Measurements from ENCODE around the gene PCDH9.

PCDH9 gene

DNA sequence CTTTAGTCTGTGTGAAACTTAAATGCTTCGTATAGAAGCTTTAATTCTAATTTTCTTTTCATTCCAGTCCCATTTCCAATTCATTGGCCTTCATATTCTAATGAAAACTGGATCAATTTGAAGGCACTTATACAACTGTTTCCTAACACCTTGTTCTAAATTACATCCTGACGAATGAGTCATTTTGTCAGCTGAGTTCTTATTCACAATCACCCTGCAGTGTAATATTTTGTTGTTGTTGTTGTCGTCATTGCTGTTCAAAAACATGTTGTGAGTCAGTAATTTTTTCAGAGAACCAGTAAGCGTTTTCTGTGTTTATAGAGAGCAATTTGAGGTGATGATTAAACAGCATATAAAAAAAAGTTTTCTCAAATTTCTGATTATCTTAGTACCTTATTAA is 290.0 kb downstream of the PCDH9 start:
- Mint-ChIP-seq H3K4me1 (no peaks in the 10 kb centered on the region), H3K27ac (no peak overlapping the region), H3K4me3 (no peak overlapping the region), H3K27me3 (no peaks in the 10 kb centered on the region), H3K9me3 (no peaks in the 10 kb centered on the region)
- no peak for ATAC-seq
- no peak for DNase-seq

- no peaks in the 10 kb centered on the region for H3K27me3 Mint-ChIP-seq
- H3K27ac Mint-ChIP-seq = no peak overlapping the region
- H3K9me3 Mint-ChIP-seq = no peaks in the 10 kb centered on the region
- ATAC-seq = no peak
- no peak for DNase-seq
- no peak overlapping the region for H3K4me3 Mint-ChIP-seq
- H3K4me1 Mint-ChIP-seq = no peaks in the 10 kb centered on the region
Observed at GRCh38 chr13:66937423-66937822, 292.7 kb downstream of the PCDH9 start.

GRCh38 chr13:66933994-66934393 is 296.1 kb downstream of the PCDH9 start:
- no peaks in the 10 kb centered on the region for H3K9me3 Mint-ChIP-seq
- H3K27ac Mint-ChIP-seq = no peak overlapping the region
- DNase-seq = no peak
- no peaks in the 10 kb centered on the region for H3K27me3 Mint-ChIP-seq
- no peaks in the 10 kb centered on the region for H3K4me1 Mint-ChIP-seq
- H3K4me3 Mint-ChIP-seq = no peak overlapping the region
- ATAC-seq = no peak

- Mint-ChIP-seq H3K9me3 (no peaks in the 10 kb centered on the region), H3K4me3 (no peak overlapping the region), H3K4me1 (no peaks in the 10 kb centered on the region), H3K27ac (no peak overlapping the region), H3K27me3 (no peaks in the 10 kb centered on the region)
- DNase-seq (no peak), ATAC-seq (no peak)
Observed at GRCh38 chr13:66933527-66933926, 296.6 kb downstream of the PCDH9 start.

- no peak for DNase-seq
- Mint-ChIP-seq H3K9me3 (no peaks in the 10 kb centered on the region), H3K4me3 (no peak overlapping the region), H3K4me1 (no peaks in the 10 kb centered on the region), H3K27ac (no peak overlapping the region), H3K27me3 (no peaks in the 10 kb centered on the region)
- ATAC-seq = no peak
Observed at GRCh38 chr13:66927562-66927961, 302.6 kb downstream of the PCDH9 start.

DNA sequence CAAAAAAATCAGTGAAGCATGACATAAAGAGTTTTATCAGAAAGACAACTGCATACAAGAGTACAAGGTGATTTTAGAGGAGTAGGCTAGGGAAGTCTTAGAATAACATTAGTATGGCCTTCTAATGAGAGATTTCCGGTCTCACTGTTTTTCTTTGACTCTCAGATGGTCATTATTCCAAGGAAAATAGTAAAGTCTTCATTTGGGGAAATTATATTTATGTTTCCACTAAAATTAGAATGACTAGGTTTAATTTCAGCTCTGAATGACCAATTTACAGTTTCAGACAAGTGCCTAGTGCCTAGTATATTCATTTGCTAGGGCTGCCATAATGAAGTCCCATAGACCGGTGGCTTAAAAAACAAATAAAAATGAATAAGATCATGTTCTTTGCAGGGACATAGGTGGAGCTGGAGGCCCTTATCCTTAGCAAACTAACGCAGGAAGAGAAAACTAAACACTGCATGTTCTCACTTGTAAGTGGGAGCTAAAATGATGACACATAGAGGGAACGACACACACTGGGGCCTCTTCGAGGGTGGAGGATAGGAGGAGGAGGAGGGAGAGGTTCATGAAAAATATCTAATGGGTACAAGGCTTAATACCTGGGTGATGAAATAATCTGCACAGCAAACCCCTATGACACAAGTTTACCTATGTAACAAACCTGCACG is 303.1 kb downstream of the PCDH9 start:
- no peaks in the 10 kb centered on the region for H3K27me3 Mint-ChIP-seq
- DNase-seq = no peak
- no peak overlapping the region for H3K4me3 Mint-ChIP-seq
- no peaks in the 10 kb centered on the region for H3K4me1 Mint-ChIP-seq
- H3K9me3 Mint-ChIP-seq = no peaks in the 10 kb centered on the region
- ATAC-seq = no peak
- no peak overlapping the region for H3K27ac Mint-ChIP-seq

DNA sequence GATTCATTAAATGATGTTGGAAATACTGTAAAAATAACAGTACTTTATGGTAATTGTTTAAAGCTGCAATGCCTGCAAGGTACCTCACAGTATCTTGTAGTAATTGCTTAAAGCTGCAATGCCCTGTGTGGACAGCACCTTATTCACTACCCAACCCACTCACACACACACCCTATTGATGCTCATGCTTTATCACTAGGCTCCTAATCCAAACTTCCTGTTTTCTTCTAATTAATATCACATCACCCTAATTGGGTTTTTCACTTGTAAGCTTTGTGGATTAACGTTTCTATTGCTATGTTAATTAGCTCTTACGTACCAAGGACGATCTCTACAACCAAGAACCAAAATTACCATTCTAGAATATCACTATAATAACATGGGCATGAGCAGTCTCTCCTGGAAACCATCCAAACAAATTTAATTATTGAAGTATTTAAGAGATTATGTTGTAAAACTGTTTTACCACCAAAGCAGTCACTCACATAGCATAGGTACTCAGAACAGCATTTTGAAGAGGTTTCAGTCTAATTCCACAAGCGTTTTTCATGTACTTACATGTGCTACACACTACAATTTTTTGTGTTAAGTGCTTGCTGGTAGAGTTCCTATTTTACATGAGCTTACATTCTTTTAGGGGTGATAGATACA is 303.8 kb downstream of the PCDH9 start:
- no peak for DNase-seq
- Mint-ChIP-seq H3K27me3 (no peaks in the 10 kb centered on the region), H3K4me1 (no peaks in the 10 kb centered on the region), H3K9me3 (no peaks in the 10 kb centered on the region), H3K4me3 (no peak overlapping the region), H3K27ac (no peak overlapping the region)
- ATAC-seq = no peak

- H3K9me3 Mint-ChIP-seq = no peaks in the 10 kb centered on the region
- ATAC-seq (no peak), DNase-seq (no peak)
Observed at GRCh38 chr13:66922444-66922843, 307.7 kb downstream of the PCDH9 start.

DNA sequence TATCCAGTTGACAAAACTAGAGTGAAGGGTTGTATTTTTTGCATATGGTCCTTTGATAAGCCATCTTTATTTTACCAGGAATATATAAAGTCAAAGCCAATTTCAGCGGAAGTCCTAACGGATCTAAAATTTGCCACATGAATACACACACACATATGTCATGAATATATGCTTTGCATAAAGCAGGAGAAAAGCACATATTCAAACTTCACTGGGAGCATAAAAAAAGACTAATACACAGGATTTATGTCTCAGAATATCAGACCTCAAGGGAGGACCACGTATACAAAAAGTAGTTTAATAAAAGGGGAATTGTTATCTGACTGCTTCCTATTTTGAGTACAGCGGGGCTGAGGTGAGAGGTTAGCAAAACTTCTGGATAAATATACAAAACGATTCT is 308.7 kb downstream of the PCDH9 start:
- Mint-ChIP-seq H3K4me3 (no peak overlapping the region), H3K9me3 (no peaks in the 10 kb centered on the region), H3K27me3 (no peaks in the 10 kb centered on the region), H3K27ac (no peak overlapping the region), H3K4me1 (no peaks in the 10 kb centered on the region)
- no peak for DNase-seq
- no peak for ATAC-seq

More at GRCh38 chr13:66922444-66922843, 307.7 kb downstream of the PCDH9 start:
- no peak overlapping the region for H3K4me3 Mint-ChIP-seq
- no peaks in the 10 kb centered on the region for H3K27me3 Mint-ChIP-seq
- H3K27ac Mint-ChIP-seq = no peak overlapping the region
- no peaks in the 10 kb centered on the region for H3K4me1 Mint-ChIP-seq

DNA sequence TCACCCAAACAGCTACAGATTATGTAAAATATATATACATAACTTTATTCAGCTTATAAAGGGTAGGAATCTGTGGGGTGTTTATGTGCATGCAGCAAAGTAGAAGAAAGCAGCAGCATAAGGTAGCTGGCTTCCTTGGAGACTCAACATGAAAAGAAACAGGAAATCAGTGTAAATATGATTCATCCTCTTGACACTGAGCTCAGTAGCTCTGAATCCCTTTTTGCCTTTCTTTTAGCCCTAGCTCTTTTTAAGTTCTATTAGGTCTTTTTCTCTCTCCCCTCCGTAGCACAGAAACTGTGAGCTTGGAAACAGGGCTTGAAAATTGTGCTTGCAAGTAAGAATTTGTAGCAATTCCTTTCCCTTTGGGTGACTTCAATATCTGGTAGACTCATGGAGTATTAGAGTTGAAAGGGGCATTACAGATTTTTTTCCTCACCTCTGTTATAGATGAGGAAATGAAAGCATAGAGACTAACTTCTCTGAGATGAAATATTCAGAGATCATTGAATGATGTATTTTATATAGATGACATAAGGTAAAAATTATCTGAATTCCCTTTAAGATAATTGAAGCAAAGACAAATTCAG is 314.4 kb downstream of the PCDH9 start:
- DNase-seq (no peak), ATAC-seq (no peak)
- H3K4me3 Mint-ChIP-seq = no peak overlapping the region

GRCh38 chr13:66914155-66914554 is 316.0 kb downstream of the PCDH9 start:
- ATAC-seq = no peak
- Mint-ChIP-seq H3K4me3 (no peak overlapping the region), H3K27ac (no peak overlapping the region), H3K4me1 (no peaks in the 10 kb centered on the region), H3K27me3 (no peaks in the 10 kb centered on the region), H3K9me3 (no peaks in the 10 kb centered on the region)
- DNase-seq = no peak

More for the DNA sequence above, 314.4 kb downstream of the PCDH9 start:
- no peak overlapping the region for H3K27ac Mint-ChIP-seq
- H3K27me3 Mint-ChIP-seq = no peaks in the 10 kb centered on the region
- H3K4me1 Mint-ChIP-seq = no peaks in the 10 kb centered on the region
- H3K9me3 Mint-ChIP-seq = no peaks in the 10 kb centered on the region

DNA sequence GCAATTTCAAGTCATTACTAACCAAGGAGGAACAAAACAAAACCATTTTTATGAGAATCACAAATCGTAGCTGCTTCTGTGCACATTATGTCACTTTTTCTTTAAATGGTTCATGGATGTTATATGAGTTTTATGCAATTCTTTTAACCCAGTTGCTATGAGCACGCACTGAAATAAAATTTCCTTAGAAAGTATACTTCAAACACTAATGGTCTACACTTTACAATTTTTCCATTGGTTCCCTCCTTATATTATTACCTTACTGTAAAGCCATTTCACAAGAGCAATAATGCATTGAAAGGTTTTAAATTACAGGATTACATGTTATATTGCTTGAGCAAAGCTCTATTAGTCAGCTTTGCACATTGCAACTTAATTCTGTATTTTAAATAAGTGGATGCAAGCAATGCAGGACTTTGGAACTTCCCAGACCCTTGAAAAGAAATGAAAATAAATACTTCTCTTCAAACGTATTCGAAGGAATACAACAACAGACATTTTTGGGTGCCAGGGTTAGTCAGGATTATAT is 318.7 kb downstream of the PCDH9 start:
- Mint-ChIP-seq H3K4me3 (no peak overlapping the region), H3K9me3 (no peaks in the 10 kb centered on the region), H3K4me1 (no peaks in the 10 kb centered on the region), H3K27me3 (no peaks in the 10 kb centered on the region), H3K27ac (no peak overlapping the region)
- ATAC-seq = no peak
- DNase-seq = no peak

DNA sequence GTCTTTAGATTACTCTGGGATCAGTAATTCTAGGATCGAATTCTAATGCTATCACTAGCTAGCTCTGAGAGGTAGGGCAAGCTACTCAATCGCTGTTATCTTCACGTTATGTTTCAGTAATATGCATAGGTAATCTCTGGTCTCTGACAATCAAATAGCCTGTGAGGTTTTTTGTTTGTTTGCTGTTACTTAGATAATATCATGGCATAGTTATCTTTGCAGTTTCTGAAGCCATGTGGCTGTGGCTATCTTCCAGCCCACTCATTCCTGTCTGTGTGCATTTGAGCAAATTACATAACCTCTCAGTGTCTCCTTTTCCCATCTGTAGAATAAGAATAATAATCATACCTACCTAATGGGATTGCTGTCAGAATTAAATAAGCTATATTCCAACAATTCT is 330.2 kb downstream of the PCDH9 start:
- ATAC-seq (no peak), DNase-seq (no peak)
- Mint-ChIP-seq H3K4me1 (no peaks in the 10 kb centered on the region), H3K4me3 (no peak overlapping the region), H3K9me3 (peaks cover 0 to 4% of the 10 kb centered on the region in 2 donors), H3K27ac (no peak overlapping the region), H3K27me3 (no peaks in the 10 kb centered on the region)

DNA sequence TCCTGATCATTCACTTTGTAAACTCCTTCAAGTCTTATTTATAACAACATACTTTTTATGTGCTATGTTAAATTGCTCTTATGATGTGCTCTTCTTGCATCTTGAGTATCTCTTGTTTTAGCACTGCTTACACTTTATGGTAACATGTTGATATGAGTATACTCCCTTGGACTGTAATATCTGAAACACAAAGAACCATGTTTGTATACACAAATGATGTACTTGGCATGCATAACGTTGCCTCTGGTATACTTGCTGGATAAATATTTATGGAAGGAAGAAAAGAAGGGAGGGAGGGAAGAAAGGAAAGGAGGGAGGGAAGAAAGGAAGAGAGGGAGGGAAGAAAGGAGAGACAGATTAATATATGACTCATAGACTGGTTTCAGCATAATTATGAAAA is 333.2 kb downstream of the PCDH9 start:
- H3K27me3 Mint-ChIP-seq = no peaks in the 10 kb centered on the region

DNA sequence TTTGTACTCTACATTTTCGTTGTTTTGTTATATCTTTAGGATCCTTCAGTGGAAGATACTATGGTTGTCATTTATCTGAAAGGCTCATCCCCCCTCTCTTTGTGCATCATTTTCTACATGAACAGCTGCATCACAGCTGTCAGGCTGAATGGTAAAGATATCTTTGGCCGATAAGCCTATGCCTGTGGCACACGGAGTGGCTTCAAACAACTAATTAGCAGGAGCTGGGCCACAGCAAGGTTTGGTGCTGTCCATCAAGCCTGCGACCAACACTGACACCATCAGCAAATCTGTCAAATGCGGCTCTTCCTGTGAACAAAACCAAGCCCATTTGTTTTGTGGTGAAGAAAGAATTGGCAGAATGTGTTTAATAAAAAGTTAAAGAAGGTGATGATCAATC is 334.4 kb downstream of the PCDH9 start:
- Mint-ChIP-seq H3K27me3 (no peaks in the 10 kb centered on the region), H3K27ac (no peak overlapping the region), H3K4me1 (no peaks in the 10 kb centered on the region), H3K4me3 (no peak overlapping the region), H3K9me3 (peaks cover 0 to 4% of the 10 kb centered on the region in 2 donors)
- no peak for DNase-seq
- no peak for ATAC-seq

More for the DNA sequence above, 333.2 kb downstream of the PCDH9 start:
- no peak for DNase-seq
- no peak for ATAC-seq
- H3K27ac Mint-ChIP-seq = no peak overlapping the region
- no peak overlapping the region for H3K4me3 Mint-ChIP-seq
- no peaks in the 10 kb centered on the region for H3K4me1 Mint-ChIP-seq
- peaks cover 0 to 4% of the 10 kb centered on the region in 2 donors for H3K9me3 Mint-ChIP-seq

- Mint-ChIP-seq H3K9me3 (peaks cover 0 to 4% of the 10 kb centered on the region in 2 donors), H3K27ac (no peak overlapping the region), H3K27me3 (no peaks in the 10 kb centered on the region), H3K4me3 (no peak overlapping the region), H3K4me1 (no peaks in the 10 kb centered on the region)
- DNase-seq (no peak), ATAC-seq (no peak)
Observed at GRCh38 chr13:66895320-66895719, 334.8 kb downstream of the PCDH9 start.
